DOHH2 (cell line): ENCODE measurements around the gene PIP4K2C.

ENCODE experiments used
- CTCF ChIP-seq: fragments of 200-600 bp; sonication (generic); IDR thresholded peaks from one replicate; pipeline ENCODE4 v1.5.1; 2014; ENCODE audit warnings: antibody characterized with exemption, mild to moderate bottlenecking, low read depth, low read length; ENCODE audit not compliant: poor library complexity, severe bottlenecking
- EZH2phosphoT487 ChIP-seq: fragments of 200-600 bp; sonication (generic); IDR thresholded peaks from 2 replicates; pipeline ENCODE4 v1.6.1; 2017; ENCODE audit warnings: borderline replicate concordance, mild to moderate bottlenecking, antibody characterized with exemption, low read length, moderate library complexity, mixed read lengths

GRCh38 chr12:57614178-57614947 is 23.4 kb downstream of the PIP4K2C start:
- no peak for TF ChIP-seq CTCF
- TF ChIP-seq EZH2phosphoT487 = no peak; the same call in 1 of the 2 replicates
